AML-193 (cell line): Measurements from ENCODE around the gene GP1BB.

Source experiments
- DNase-seq, 2 experiments: peaks; one replicate each; lab custom pipeline; 2025; lab: John Stamatoyannopoulos, UW

Gene GP1BB

DNA sequence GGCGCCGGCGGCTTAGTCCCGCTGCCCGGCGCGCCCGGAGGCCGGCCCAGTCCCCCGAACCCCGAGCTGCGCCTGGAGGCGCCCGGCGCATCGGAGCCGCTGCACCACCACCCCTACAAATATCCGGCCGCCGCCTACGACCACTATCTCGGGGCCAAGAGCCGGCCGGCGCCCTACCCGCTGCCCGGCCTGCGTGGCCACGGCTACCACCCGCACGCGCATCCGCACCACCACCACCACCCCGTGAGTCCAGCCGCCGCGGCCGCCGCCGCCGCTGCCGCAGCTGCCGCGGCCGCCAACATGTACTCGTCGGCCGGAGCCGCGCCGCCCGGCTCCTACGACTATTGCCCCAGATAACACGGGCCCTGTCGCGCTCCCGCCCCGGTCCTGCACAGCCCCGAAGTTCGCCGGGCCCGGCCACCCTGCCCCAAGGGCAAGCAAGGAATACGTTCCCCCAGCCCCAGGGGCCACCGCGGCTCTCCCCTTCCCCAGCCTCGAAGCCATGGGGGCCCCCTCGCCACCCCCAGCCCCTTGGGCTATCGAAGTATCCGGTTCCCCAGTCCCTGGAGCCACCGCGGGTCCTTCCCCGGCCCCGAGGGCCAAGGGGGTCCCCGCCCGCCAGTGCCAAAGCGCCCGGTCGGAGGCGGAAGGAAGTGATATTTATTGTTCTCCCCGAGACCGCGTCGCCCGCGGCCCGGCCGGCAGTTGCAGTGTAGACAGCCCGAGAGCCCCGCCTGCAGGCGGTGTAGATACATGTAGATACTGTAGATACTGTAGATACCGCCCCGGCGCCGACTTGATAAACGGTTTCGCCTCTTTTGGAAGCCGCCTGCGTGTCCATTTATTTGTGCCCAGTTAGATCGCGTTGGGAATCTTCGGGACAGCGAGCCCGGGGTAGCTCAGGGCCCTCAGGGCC lies 43.4 kb downstream of the GP1BB start:
- DNase-seq: peak; percentile 81 to 84

DNA sequence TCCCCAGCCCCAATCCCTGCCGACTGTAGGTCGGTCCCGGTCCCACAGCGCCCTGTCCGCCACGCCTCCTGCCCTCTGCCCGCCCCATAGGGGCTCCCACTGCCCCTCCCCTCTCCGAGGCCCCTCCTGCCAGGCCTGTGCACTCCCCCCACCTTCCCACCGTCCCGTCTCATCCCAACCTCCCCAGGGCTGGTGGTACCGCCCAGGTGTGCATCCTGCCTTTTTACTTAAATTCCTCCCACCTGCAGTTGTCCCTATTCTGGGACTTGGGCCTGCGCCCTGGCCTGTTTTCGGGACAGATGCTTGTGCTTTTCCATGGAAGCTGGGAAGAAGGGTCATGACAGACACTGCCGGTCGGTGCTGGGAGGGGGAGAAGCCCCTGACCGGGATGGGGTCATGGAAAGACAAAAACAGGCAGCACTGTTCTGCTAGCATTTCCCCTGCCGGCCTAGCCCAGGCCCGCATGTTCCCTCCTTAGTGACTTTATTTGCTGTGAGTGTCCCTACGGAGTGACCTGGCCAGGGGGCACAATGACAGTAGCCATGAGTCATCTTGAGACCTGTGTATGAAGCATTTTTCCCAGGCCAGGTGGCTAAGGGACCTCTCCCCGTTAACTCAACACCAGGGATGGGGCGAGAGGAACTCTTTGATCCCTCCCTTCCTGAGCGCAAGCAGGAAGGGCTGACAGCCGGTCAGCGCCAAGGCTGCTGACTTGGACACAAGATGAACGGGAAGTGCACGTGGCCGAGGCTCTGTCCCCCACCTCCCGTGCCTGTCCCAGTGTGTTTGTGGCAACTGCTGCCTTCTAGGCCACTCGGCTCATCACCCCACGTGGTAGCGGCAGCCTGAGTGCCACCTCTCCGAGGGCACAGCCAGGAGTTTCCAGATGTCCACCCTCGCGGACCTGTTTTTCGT lies 44.3 kb downstream of the GP1BB start:
- DNase-seq: no peak

DNA sequence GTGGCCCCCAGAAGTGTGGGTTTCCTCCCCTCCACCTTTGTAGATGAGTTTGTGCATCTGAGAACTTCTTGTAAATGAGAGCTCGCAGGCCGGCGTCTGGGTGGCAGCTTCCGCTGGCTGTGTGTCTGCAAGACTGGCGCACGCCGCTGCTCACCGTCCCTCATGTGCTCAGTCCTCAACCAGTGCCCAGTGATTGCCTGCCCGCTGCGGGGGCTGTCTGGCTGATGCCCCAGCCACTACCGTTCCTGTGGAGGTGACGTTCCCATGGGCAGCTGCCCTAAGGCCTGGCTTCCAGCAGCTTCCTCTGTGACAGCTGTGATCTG lies 46.0 kb downstream of the GP1BB start:
- no peak for DNase-seq

DNA sequence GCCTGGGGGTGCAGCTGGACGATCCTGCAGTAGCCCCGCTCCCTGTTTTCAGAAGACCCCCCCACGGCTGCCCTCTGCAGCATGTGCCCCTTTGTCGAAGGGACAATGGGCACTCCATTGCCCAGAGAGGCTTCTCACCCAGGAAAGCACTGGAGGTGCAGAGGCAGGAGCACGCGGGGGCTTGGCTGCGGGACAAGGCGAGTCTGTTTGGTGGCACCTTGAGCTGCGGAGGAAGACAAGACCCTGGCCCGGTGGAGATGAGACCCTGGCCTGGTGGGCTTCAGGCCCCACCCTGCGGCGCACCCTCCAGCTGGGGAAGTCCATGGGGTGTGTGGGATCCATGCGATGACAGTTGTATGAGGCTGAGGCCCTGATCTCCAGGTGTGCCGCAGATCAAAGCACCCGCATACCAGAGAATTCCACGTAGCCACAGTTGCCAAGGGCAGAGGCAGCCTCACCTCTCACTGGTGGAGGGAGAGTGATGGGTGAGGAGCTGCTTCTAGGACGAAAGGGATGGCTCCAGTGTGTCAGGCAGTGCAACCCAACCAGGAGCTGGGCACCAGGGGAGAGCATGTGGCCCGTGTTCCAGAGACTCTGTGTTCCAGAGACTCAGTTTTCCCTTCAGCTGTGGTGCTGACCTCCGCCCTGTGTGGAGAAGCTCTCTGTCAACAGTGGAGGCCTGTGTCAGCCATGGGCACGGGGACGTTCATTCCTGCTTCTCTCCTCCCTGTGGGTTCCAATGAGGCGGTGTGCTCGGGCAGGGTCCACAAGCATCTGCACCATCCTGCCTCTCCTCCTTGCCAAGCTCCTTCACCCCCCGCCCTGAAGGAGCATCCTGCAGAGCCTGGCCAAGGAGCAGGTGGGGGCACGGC lies 47.2 kb downstream of the GP1BB start:
- DNase-seq: no peak

DNA sequence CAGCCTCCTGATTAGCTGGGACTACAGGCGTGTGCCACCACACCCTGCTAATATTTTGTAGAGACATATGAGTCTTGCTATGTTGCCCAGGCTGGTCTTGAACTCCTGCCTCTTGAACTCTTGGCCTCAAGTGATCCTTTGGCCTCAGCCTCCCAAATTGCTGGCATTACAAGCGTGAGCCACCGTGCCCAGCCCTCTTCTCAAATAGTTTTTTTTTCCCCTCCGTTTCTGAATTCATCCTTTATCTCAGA lies 49.0 kb downstream of the GP1BB start:
- no peak for DNase-seq

DNA sequence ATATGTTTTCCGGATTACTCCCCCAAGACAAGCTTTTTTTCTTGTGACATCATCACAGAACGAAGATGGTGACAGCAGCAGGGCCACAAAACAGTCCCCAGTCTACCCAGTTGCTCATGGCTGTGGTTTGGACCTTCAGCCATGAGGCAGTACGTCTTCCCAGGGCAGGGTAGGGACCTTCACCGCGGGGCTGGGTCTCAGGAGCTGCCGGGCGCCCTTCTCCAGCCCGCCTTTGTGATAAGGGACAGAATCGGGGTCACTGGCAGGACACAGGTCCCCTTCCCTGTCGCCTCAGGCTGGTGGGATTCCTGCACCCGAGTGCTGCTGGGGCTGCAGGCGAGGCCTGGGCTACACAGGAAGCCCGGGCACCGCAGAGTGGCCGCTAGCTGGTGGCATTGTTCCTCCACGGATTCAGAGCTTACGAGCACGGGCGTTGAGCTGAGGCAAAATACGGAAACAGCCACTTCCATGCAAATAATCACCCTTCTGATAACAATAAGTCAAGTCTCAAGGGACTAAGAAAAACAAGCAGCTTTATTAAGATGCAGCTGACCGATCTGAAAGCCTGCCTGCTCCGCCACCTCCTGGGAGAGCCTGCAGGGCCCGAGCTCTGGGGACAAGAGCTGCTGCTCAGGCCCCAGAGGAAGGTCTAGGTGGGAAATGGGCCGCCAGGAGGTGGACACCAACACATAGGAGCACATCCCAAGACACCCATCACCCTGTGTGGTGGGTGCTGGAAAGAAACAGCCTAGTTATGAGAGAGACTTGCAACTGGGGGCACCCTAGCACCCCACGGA lies 49.5 kb downstream of the GP1BB start:
- no peak for DNase-seq

DNA sequence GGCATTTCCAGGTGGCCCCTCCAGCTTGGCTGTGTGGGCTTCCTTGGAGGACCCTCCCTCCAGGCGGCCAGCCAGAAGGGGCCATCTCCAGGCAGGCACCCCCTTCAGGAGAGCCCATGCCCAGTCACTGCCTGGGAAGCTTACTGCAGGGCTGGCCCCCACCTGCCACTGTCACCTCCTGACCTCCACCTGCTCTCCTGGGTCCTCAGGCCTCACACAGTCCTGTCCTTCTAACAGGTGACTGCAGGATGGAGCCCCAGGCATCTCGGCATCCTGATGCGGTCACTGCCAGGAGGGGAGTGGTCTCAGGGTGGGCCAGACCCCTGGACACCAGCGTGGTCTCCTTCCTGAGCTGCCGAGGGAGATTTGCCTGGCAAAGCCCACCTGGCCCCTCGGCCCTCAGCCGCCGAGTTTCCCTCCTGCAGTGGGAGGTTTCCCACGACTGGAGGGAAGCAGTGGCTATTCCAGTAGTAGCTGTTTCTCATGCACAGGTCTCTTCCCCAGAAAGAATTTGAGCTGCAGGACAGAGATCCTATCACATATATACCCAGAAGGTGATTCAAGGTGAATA lies 50.2 kb downstream of the GP1BB start:
- no peak for DNase-seq
